MM.1S (cell line): ENCODE measurements around the gene DAZAP1.

Experiments
- DNase-seq: peaks from one replicate; pipeline ENCODE4 v3.0.0-alpha.2; 2015
- H2AFZ ChIP-seq: fragments of 300-600 bp; sonication (generic); 2 replicates; pipeline ENCODE4 v1.6.0; 2016; ENCODE audit warnings: antibody characterized with exemption, low read length
- H3F3A ChIP-seq: fragments of 300-600 bp; sonication (generic); 2 replicates; pipeline ENCODE4 v1.6.1; 2016; ENCODE audit warnings: mild to moderate bottlenecking, antibody characterized with exemption, low read length, moderate library complexity, mixed read lengths; ENCODE audit not compliant: insufficient read depth
- H3K27ac ChIP-seq: fragments of 300-600 bp; sonication (generic); 2 replicates; pipeline ENCODE4 v1.5.1; 2016; ENCODE audit warnings: mild to moderate bottlenecking, low read length
- H3K27me3 ChIP-seq: fragments of 300-600 bp; sonication (generic); replicated peaks from 2 replicates; pipeline ENCODE4 v1.6.0; 2016; ENCODE audit warnings: low read length; ENCODE audit not compliant: insufficient read depth
- H3K36me3 ChIP-seq: fragments of 300-600 bp; sonication (generic); replicated peaks from 2 replicates; pipeline ENCODE4 v1.6.1; 2016; ENCODE audit warnings: mild to moderate bottlenecking, low read length, mixed read lengths; ENCODE audit not compliant: insufficient read depth
- H3K4me1 ChIP-seq: fragments of 300-600 bp; sonication (generic); 2 replicates; pipeline ENCODE4 v1.6.1; 2016; ENCODE audit warnings: low read length, mixed read lengths
- H3K4me2 ChIP-seq: fragments of 300-600 bp; sonication (generic); 2 replicates; pipeline ENCODE4 v1.6.0; 2016; ENCODE audit warnings: low read depth, low read length
- H3K4me3 ChIP-seq: fragments of 300-600 bp; sonication (generic); 2 replicates; pipeline ENCODE4 v1.5.1; 2016; ENCODE audit warnings: low read length, mixed read lengths
- H3K79me2 ChIP-seq: fragments of 300-600 bp; sonication (generic); 2 replicates; pipeline ENCODE4 v1.6.1; 2016; ENCODE audit warnings: mixed run types, low read length, mixed read lengths
- H3K9ac ChIP-seq: fragments of 300-600 bp; sonication (generic); 2 replicates; pipeline ENCODE4 v1.6.1; 2016; ENCODE audit warnings: low read length, mixed read lengths
- H3K9me2 ChIP-seq: fragments of 300-600 bp; sonication (generic); replicated peaks from 2 replicates; pipeline ENCODE4 v1.6.1; 2016; ENCODE audit warnings: mild to moderate bottlenecking, low read length, mixed read lengths; ENCODE audit not compliant: insufficient read depth
- H3K9me3 ChIP-seq: fragments of 300-600 bp; sonication (generic); replicated peaks from 2 replicates; pipeline ENCODE4 v1.6.1; 2016; ENCODE audit warnings: mild to moderate bottlenecking, low read length, mixed read lengths; ENCODE audit not compliant: insufficient read depth
- H4K20me1 ChIP-seq: fragments of 300-600 bp; sonication (generic); 2 replicates; pipeline ENCODE4 v1.6.1; 2016; ENCODE audit warnings: mild to moderate bottlenecking, low read length, moderate library complexity, mixed read lengths; ENCODE audit not compliant: insufficient read depth
- EZH2 ChIP-seq: fragments of 300-600 bp; sonication (generic); optimal IDR thresholded peaks from 2 replicates; pipeline ENCODE3; 2017; ENCODE audit warnings: low read depth, mild to moderate bottlenecking, antibody characterized with exemption, low read length, mixed read lengths
- EZH2phosphoT487 ChIP-seq: fragments of 300-600 bp; sonication (generic); IDR thresholded peaks from 2 replicates; pipeline ENCODE4 v1.6.1; 2018; ENCODE audit warnings: antibody characterized with exemption, low read length
- TF ChIP-seq, protein P1 (sequence below): fragments of 300-600 bp; sonication (generic); IDR thresholded peaks from 2 replicates; pipeline ENCODE4 v1.5.1; 2016; ENCODE audit warnings: antibody characterized with exemption, low read length, mixed read lengths

Gene DAZAP1

DNA sequence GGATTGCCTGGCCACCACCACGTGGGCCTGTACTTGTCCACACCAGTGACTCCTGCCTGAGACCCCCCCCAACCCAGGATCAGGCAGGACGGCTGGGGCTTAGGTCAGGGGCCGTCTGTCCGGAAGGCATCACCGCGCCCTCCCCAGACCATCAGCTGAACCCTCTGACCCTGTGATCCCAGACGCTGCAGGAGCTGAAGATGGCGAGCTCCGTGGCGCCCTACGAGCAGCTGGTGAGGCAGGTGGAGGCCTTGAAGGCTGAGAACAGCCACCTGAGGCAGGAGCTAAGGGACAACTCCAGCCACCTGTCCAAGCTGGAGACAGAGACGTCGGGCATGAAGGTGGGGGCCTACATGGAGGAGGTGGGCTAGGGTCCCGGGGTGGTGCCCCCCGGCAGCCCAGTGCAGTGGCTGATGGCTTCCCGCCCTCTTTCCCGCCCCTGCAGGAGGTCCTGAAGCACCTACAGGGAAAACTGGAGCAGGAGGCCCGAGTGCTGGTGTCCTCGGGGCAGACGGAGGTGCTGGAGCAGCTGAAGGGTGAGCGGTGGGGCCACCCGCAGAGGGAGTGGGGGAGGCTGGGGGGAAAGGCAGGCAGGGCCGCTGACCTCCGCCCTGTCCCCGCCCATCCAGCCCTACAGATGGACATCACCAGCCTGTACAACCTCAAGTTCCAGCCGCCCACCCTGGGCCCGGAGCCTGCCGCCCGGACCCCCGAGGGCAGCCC is 45.6 kb downstream of the DAZAP1 start:
- H3K27me3 ChIP-seq, result peaks cover 65% of the 10 kb centered on the region
- H2AFZ ChIP-seq, result no peak overlapping the region
- no peak overlapping the region for H3K4me2 ChIP-seq
- H3K4me3 ChIP-seq, result no peak overlapping the region
- no peaks in the 10 kb centered on the region for H3K9me2 ChIP-seq
- no peaks in the 10 kb centered on the region for H3K9me3 ChIP-seq
- H3K4me1 ChIP-seq, result peaks cover 13% of the 10 kb centered on the region; the same call in 1 of the 2 replicates
- no peak overlapping the region for H3K27ac ChIP-seq
- TF ChIP-seq, protein P1, sequence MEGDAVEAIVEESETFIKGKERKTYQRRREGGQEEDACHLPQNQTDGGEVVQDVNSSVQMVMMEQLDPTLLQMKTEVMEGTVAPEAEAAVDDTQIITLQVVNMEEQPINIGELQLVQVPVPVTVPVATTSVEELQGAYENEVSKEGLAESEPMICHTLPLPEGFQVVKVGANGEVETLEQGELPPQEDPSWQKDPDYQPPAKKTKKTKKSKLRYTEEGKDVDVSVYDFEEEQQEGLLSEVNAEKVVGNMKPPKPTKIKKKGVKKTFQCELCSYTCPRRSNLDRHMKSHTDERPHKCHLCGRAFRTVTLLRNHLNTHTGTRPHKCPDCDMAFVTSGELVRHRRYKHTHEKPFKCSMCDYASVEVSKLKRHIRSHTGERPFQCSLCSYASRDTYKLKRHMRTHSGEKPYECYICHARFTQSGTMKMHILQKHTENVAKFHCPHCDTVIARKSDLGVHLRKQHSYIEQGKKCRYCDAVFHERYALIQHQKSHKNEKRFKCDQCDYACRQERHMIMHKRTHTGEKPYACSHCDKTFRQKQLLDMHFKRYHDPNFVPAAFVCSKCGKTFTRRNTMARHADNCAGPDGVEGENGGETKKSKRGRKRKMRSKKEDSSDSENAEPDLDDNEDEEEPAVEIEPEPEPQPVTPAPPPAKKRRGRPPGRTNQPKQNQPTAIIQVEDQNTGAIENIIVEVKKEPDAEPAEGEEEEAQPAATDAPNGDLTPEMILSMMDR, result no peak
- TF ChIP-seq EZH2phosphoT487 (no peak), EZH2 (no peak)
- H3K9ac ChIP-seq, result no peak overlapping the region
- DNase-seq, result no peak
- H4K20me1 ChIP-seq, result no peaks in the 10 kb centered on the region; the same call in 1 of the 2 replicates
- H3F3A ChIP-seq, result peaks cover 19% of the 10 kb centered on the region
- H3K36me3 ChIP-seq, result no peaks in the 10 kb centered on the region
- H3K79me2 ChIP-seq, result no peaks in the 10 kb centered on the region

DNA sequence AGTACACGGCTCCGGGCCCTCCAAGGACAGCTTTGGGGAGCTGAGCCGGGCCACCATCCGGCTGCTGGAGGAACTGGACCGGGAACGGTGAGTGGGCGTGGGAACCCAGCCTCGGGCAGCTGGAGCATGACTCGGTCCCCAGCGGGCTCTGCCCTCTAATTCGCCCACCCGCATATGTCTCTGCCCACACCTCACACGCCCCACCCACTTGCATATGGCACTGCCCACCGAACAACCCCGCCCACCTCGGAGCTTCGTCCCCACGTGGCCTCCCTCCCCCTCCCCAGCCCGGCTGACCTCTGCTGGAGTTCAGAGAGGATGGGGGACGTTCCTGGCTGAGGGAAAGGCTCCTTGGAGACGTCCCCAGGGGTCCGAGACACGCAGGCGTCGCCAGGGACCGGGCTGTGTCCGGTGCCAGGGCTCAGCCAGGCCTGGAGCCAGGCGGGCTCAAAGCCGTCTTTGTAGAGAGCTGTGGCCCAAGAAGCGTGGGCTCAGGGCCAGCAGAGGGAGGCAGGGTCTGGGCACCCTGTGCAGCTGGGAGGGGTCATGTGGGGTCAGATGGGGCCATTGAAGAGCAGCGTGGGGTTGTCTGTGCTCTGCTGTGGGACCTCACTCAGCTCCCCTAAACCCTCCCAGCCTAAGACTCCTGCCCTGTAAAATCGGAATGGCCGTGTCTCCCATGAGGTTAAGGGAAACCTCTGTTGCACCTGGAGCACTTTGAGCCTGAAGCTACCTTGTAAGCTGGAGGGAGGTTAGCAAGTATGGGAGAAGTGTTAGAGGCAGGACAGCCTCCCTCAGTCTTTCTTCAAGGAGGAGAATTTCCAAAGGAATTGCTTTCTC is 46.4 kb downstream of the DAZAP1 start:
- Histone ChIP-seq H4K20me1 (no peaks in the 10 kb centered on the region; the same call in 1 of the 2 replicates), H3K36me3 (no peaks in the 10 kb centered on the region), H2AFZ (no peak overlapping the region), H3K27me3 (peaks cover 67% of the 10 kb centered on the region), H3K9me2 (no peaks in the 10 kb centered on the region), H3F3A (peaks cover 19% of the 10 kb centered on the region), H3K9me3 (no peaks in the 10 kb centered on the region), H3K4me3 (no peak overlapping the region), H3K4me1 (peaks cover 13% of the 10 kb centered on the region; the same call in 1 of the 2 replicates), H3K9ac (no peak overlapping the region), H3K4me2 (no peak overlapping the region), H3K27ac (no peak overlapping the region), H3K79me2 (no peaks in the 10 kb centered on the region)
- DNase-seq, result no peak
- TF ChIP-seq, protein P1, result no peak
- TF ChIP-seq EZH2, result no peak
- no peak for TF ChIP-seq EZH2phosphoT487

DNA sequence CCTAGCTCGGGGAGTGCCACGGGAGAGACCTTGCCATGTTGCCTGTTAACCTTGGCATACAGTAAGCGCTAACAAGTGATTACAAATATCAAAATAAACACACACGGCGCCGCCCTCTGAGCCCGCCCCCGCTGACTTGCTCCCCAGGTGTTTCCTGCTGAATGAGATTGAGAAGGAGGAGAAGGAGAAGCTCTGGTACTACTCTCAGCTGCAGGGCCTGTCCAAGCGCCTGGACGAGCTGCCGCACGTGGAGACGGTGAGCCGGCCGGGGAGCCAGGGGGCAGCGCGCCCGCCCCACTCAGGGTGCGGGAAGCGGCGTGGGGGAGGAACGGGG is 47.6 kb downstream of the DAZAP1 start:
- no peaks in the 10 kb centered on the region for H3K9me2 ChIP-seq
- DNase-seq, result peak; percentile 70
- no peaks in the 10 kb centered on the region for H3K36me3 ChIP-seq
- H3K27ac ChIP-seq, result peak overlapping the region; percentile 56; the same call in 1 of the 2 replicates
- peak overlapping the region; percentile 88 for H3K4me2 ChIP-seq
- H3K4me1 ChIP-seq, result peaks cover 13% of the 10 kb centered on the region; the same call in 1 of the 2 replicates
- peak overlapping the region; percentile 26; the same call in 1 of the 2 replicates for H3K9ac ChIP-seq
- no peaks in the 10 kb centered on the region for H4K20me1 ChIP-seq
- H3K27me3 ChIP-seq, result peaks cover 61% of the 10 kb centered on the region
- TF ChIP-seq EZH2phosphoT487, result no peak
- TF ChIP-seq EZH2, result no peak
- TF ChIP-seq, protein P1, result no peak
- H3K79me2 ChIP-seq, result no peaks in the 10 kb centered on the region
- H3K9me3 ChIP-seq, result no peaks in the 10 kb centered on the region
- peak overlapping the region; percentile 43 for H3K4me3 ChIP-seq
- H3F3A ChIP-seq, result peaks cover 12% of the 10 kb centered on the region
- peak overlapping the region; percentile 62 for H2AFZ ChIP-seq
